22Rv1 (cell line): ENCODE data around the gene NIPBL.
"Not testable (repeated sequence)": the region's sequence is repeated elsewhere in the genome, so short reads cannot be mapped to it uniquely, and the experiment has no call there.

ENCODE experiments used
- H3K27ac ChIP-seq: fragments of 450-650 bp; 2 replicates; pipeline ENCODE4 v1.5.1; 2017
- CTCF ChIP-seq: fragments of 450-650 bp; IDR thresholded peaks from 2 replicates; pipeline ENCODE4 v1.5.1; 2017; ENCODE audit warnings: mild to moderate bottlenecking
- ZFX ChIP-seq: fragments of 450-650 bp; IDR thresholded peaks from 2 replicates; pipeline ENCODE4 v1.6.1; 2017; ENCODE audit warnings: antibody characterized with exemption, borderline replicate concordance

NIPBL gene

GRCh38 chr5:37086466-37087173, 210.1 kb downstream of the NIPBL start:
- H3K27ac ChIP-seq: no peak overlapping the region
- TF ChIP-seq ZFX: no peak
- TF ChIP-seq CTCF: no peak

GRCh38 chr5:37088009-37088408, 211.4 kb downstream of the NIPBL start:
- H3K27ac ChIP-seq: no peak overlapping the region
- TF ChIP-seq CTCF: no peak
- no peak for TF ChIP-seq ZFX

- peak overlapping the region; percentile 35 for H3K27ac ChIP-seq
- no peak for TF ChIP-seq CTCF
- no peak for TF ChIP-seq ZFX
Measured at GRCh38 chr5:37090123-37090726, 213.7 kb downstream of the NIPBL start.

GRCh38 chr5:37090781-37091180, 214.2 kb downstream of the NIPBL start:
- TF ChIP-seq CTCF (no peak), ZFX (no peak)

GRCh38 chr5:37093795-37094194, 217.2 kb downstream of the NIPBL start:
- H3K27ac ChIP-seq: not testable (repeated sequence)

More at GRCh38 chr5:37090781-37091180, 214.2 kb downstream of the NIPBL start:
- H3K27ac ChIP-seq: peak overlapping the region; percentile 35

- H3K27ac ChIP-seq: not testable (repeated sequence)
Measured at GRCh38 chr5:37099267-37099666, 222.7 kb downstream of the NIPBL start.

GRCh38 chr5:37103302-37103701, 226.7 kb downstream of the NIPBL start:
- no peak overlapping the region for H3K27ac ChIP-seq
- TF ChIP-seq ZFX (no peak), CTCF (no peak)

GRCh38 chr5:37109338-37109737, 232.8 kb downstream of the NIPBL start:
- TF ChIP-seq CTCF (no peak), ZFX (no peak)

More at GRCh38 chr5:37109338-37109737, 232.8 kb downstream of the NIPBL start:
- H3K27ac ChIP-seq: no peak overlapping the region
